H1 (cell line): Measurements from ENCODE around the gene LIF. TPM values are rescaled to one million over a fixed set of nuclear protein-coding genes. Genes with fewer than 3 reads are reported as not detected.

ENCODE experiments used
- CBX5 ChIP-seq: fragments of 300-800, 300-1000 bp; sonication (generic); IDR thresholded peaks from 2 replicates; pipeline ENCODE4 v1.7.1; 2016; ENCODE audit warnings: antibody characterized with exemption, low read length, low read depth
- CTCF ChIP-seq, 3 experiments: IDR thresholded peaks; 1 replicate in 2 of 3; 2 replicates in 1 of 3; pipeline versions ENCODE4 v1.5.1 to v1.6.1; 2011; ENCODE audit warnings: low read length in 3 of 3, mild to moderate bottlenecking in 3 of 3, inconsistent platforms in 2 of 3, low read depth in 1 of 3, moderate library complexity in 1 of 3; ENCODE audit not compliant: insufficient read depth in 1 of 3; ENCODE audit errors: control extremely low read depth in 1 of 3
- EGR1 ChIP-seq: IDR thresholded peaks from 2 replicates; pipeline ENCODE4 v1.6.1; 2011; ENCODE audit warnings: low read depth, low read length, borderline replicate concordance
- HDAC2 ChIP-seq, 2 experiments: fragments of 300-600 bp in 1 of 2; sonication (generic) in 1 of 2; IDR thresholded peaks; 2 replicates each; pipeline ENCODE4 v1.6.1; 2011 to 2012; ENCODE audit warnings: low read depth in 2 of 2, low read length in 2 of 2, mild to moderate bottlenecking in 2 of 2, moderate library complexity in 2 of 2, borderline replicate concordance in 1 of 2, inconsistent platforms in 1 of 2
- KDM1A ChIP-seq: fragments of 200-600, 300-600 bp; sonication (generic); IDR thresholded peaks from 2 replicates; pipeline ENCODE4 v1.7.1; 2016; ENCODE audit warnings: mild to moderate bottlenecking, low read length, borderline replicate concordance
- POLR2A ChIP-seq, 2 experiments: IDR thresholded peaks; 1 replicate in 1 of 2; 2 replicates in 1 of 2; pipeline ENCODE4 v1.6.1; 2011; ENCODE audit warnings: low read depth in 2 of 2, low read length in 2 of 2, mild to moderate bottlenecking in 2 of 2; ENCODE audit errors: control extremely low read depth in 1 of 2
- SP4 ChIP-seq: IDR thresholded peaks from 2 replicates; pipeline ENCODE4 v1.6.1; 2012; ENCODE audit warnings: low read length, inconsistent platforms
- TAF1 ChIP-seq: IDR thresholded peaks from 2 replicates; pipeline ENCODE4 v1.6.1; 2011; ENCODE audit warnings: mild to moderate bottlenecking, low read depth, low read length
- polyA plus RNA-seq, 7 experiments: library from polyadenylated mRNA; depleted of rRNA in 3 of 7; stranded (reverse) in 5 of 7; unstranded in 2 of 7; fragments of >200 nt in 5 of 7; fragments of 200-250 nt in 2 of 7; gene quantifications; 1 replicate in 5 of 7; 2 replicates in 1 of 7; 4 replicates in 1 of 7; pipeline versions ENCODE4 v1.2.1 to v1.2.3, GENCODE V29; 2011 to 2013; ENCODE audit warnings: missing spikeins in 2 of 7, mixed read lengths in 2 of 7
- total RNA-seq: library from RNA; stranded (reverse); fragmentation: NEBNext Ultra II Directional; extraction: Animal tissue kit (Norgen Biotek cat#: 25700); gene quantifications from 2 replicates; pipeline ENCODE4 v1.2.1, GENCODE V29; 2021
- TF ChIP-seq, protein P1 (sequence below): fragments of 300-600 bp; sonication (generic); IDR thresholded peaks from 2 replicates; pipeline ENCODE4 v1.7.1; 2012; ENCODE audit warnings: low read length, moderate library complexity, mild to moderate bottlenecking, inconsistent platforms; ENCODE audit not compliant: insufficient replicate concordance

LIF gene
- total and polyA plus RNA-seq, 2 of the 8 experiments (the other 6 are each of a cell fraction or from before 2014, with no cell fraction given) = 3.3 to 3.5 TPM

GRCh38 chr22:30190574-30190973 is 56.0 kb downstream of the LIF start (continued):
- TF ChIP-seq, protein P1, sequence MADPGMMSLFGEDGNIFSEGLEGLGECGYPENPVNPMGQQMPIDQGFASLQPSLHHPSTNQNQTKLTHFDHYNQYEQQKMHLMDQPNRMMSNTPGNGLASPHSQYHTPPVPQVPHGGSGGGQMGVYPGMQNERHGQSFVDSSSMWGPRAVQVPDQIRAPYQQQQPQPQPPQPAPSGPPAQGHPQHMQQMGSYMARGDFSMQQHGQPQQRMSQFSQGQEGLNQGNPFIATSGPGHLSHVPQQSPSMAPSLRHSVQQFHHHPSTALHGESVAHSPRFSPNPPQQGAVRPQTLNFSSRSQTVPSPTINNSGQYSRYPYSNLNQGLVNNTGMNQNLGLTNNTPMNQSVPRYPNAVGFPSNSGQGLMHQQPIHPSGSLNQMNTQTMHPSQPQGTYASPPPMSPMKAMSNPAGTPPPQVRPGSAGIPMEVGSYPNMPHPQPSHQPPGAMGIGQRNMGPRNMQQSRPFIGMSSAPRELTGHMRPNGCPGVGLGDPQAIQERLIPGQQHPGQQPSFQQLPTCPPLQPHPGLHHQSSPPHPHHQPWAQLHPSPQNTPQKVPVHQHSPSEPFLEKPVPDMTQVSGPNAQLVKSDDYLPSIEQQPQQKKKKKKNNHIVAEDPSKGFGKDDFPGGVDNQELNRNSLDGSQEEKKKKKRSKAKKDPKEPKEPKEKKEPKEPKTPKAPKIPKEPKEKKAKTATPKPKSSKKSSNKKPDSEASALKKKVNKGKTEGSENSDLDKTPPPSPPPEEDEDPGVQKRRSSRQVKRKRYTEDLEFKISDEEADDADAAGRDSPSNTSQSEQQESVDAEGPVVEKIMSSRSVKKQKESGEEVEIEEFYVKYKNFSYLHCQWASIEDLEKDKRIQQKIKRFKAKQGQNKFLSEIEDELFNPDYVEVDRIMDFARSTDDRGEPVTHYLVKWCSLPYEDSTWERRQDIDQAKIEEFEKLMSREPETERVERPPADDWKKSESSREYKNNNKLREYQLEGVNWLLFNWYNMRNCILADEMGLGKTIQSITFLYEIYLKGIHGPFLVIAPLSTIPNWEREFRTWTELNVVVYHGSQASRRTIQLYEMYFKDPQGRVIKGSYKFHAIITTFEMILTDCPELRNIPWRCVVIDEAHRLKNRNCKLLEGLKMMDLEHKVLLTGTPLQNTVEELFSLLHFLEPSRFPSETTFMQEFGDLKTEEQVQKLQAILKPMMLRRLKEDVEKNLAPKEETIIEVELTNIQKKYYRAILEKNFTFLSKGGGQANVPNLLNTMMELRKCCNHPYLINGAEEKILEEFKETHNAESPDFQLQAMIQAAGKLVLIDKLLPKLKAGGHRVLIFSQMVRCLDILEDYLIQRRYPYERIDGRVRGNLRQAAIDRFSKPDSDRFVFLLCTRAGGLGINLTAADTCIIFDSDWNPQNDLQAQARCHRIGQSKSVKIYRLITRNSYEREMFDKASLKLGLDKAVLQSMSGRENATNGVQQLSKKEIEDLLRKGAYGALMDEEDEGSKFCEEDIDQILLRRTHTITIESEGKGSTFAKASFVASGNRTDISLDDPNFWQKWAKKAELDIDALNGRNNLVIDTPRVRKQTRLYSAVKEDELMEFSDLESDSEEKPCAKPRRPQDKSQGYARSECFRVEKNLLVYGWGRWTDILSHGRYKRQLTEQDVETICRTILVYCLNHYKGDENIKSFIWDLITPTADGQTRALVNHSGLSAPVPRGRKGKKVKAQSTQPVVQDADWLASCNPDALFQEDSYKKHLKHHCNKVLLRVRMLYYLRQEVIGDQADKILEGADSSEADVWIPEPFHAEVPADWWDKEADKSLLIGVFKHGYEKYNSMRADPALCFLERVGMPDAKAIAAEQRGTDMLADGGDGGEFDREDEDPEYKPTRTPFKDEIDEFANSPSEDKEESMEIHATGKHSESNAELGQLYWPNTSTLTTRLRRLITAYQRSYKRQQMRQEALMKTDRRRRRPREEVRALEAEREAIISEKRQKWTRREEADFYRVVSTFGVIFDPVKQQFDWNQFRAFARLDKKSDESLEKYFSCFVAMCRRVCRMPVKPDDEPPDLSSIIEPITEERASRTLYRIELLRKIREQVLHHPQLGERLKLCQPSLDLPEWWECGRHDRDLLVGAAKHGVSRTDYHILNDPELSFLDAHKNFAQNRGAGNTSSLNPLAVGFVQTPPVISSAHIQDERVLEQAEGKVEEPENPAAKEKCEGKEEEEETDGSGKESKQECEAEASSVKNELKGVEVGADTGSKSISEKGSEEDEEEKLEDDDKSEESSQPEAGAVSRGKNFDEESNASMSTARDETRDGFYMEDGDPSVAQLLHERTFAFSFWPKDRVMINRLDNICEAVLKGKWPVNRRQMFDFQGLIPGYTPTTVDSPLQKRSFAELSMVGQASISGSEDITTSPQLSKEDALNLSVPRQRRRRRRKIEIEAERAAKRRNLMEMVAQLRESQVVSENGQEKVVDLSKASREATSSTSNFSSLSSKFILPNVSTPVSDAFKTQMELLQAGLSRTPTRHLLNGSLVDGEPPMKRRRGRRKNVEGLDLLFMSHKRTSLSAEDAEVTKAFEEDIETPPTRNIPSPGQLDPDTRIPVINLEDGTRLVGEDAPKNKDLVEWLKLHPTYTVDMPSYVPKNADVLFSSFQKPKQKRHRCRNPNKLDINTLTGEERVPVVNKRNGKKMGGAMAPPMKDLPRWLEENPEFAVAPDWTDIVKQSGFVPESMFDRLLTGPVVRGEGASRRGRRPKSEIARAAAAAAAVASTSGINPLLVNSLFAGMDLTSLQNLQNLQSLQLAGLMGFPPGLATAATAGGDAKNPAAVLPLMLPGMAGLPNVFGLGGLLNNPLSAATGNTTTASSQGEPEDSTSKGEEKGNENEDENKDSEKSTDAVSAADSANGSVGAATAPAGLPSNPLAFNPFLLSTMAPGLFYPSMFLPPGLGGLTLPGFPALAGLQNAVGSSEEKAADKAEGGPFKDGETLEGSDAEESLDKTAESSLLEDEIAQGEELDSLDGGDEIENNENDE = no peak
- TF ChIP-seq TAF1 (no peak), POLR2A (IDR thresholded peaks at IDR 0.05; ENCODE audit: control extremely low read depth in 1 of 2, low read depth in 2 of 2, low read length in 2 of 2) (no peak), EGR1 (no peak), HDAC2 (IDR thresholded peaks at IDR 0.05; ENCODE audit: borderline replicate concordance in 1 of 2, low read depth in 2 of 2, low read length in 2 of 2) (no peak), CBX5 (no peak), CTCF (IDR thresholded peaks at IDR 0.05; ENCODE audit: control extremely low read depth in 1 of 3, insufficient read depth in 1 of 3, low read depth in 1 of 3, low read length in 3 of 3) (no peak), SP4 (no peak), KDM1A (no peak)
